Endothelial cell of umbilical vein (primary cell): ENCODE results near the gene ALB. TPM values are rescaled to one million over a fixed set of nuclear protein-coding genes. Genes with fewer than 3 reads are reported as not detected.

Experiments
- BruUV-seq: library from RNA; stranded (reverse); fragments of 400-500 nt; replicated peaks from 2 replicates; lab custom pipeline; 2021; lab: Mats Ljungman, UMichigan
- CTCF ChIA-PET: fragments of 300-600, 350-600 bp; sonication (Branson Sonifier 250); formaldehyde crosslinking; loops from one replicate; lab custom pipeline; 2021; ENCODE audit warnings: antibody characterized with exemption, inconsistent platforms; lab: Charles Lee
- POLR2A ChIA-PET: fragments of 300-600, 350-600 bp; sonication (Branson Sonifier 250); formaldehyde crosslinking; loops from one replicate; lab custom pipeline; 2021; ENCODE audit warnings: antibody characterized with exemption, inconsistent platforms; lab: Charles Lee
- DNase-seq: peaks from one replicate; pipeline ENCODE4 v3.0.0-alpha.2; 2011; ENCODE audit warnings: low read depth, low spot score
- FAIRE-seq: peaks from 2 replicates; lab custom pipeline; 2011; peaks lifted over from hg19 to GRCh38; lab: Jason Lieb, UNC
- H2AFZ ChIP-seq: 2 replicates; pipeline ENCODE4 v1.6.0; 2012; ENCODE audit warnings: low read depth, low read length, control low read depth, inconsistent platforms
- H3K27ac ChIP-seq: 2 replicates; pipeline ENCODE4 v1.5.1; 2011; ENCODE audit warnings: low read depth, mild to moderate bottlenecking, control low read depth, low read length, moderate library complexity; ENCODE audit not compliant: insufficient read depth
- H3K27me3 ChIP-seq, 2 experiments: 2 replicates each; pipeline versions ENCODE4 v1.6.0 to v1.6.1; 2011; ENCODE audit warnings: low read length in 2 of 2, mixed read lengths in 1 of 2; ENCODE audit not compliant: control insufficient read depth in 2 of 2, insufficient read depth in 2 of 2
- H3K36me3 ChIP-seq, 2 experiments: 2 replicates in 1 of 2; 3 replicates in 1 of 2; pipeline ENCODE4 v1.5.1; 2011; ENCODE audit warnings: low read length in 2 of 2, mild to moderate bottlenecking in 1 of 2, moderate library complexity in 1 of 2; ENCODE audit not compliant: control insufficient read depth in 2 of 2, insufficient read depth in 2 of 2; ENCODE audit errors: extremely low read depth in 1 of 2
- H3K4me1 ChIP-seq: 3 replicates; pipeline ENCODE4 v1.5.1; 2011; ENCODE audit warnings: mild to moderate bottlenecking, low read length; ENCODE audit not compliant: control insufficient read depth, insufficient read depth; ENCODE audit errors: extremely low read depth
- H3K4me2 ChIP-seq: 2 replicates; pipeline ENCODE4 v1.6.1; 2011; ENCODE audit warnings: low read length, control low read depth, mixed read lengths; ENCODE audit not compliant: insufficient read depth
- H3K4me3 ChIP-seq, 3 experiments: fragments of 200-600 bp in 1 of 3; sonication (generic), shearing (Covaris generic) in 1 of 3; replicated peaks in 1 of 3; 2 replicates each; pipeline ENCODE4 v1.5.1; 2011 to 2016; ENCODE audit warnings: control low read depth in 3 of 3, low read length in 3 of 3, mild to moderate bottlenecking in 2 of 3, inconsistent platforms in 1 of 3, low read depth in 1 of 3, moderate library complexity in 1 of 3; ENCODE audit not compliant: insufficient read depth in 1 of 3
- H3K79me2 ChIP-seq: 2 replicates; pipeline ENCODE4 v1.6.0; 2012; ENCODE audit warnings: low read length, inconsistent platforms; ENCODE audit not compliant: control insufficient read depth, insufficient read depth
- H3K9ac ChIP-seq: replicated peaks from 2 replicates; pipeline ENCODE3; 2011; ENCODE audit warnings: low read length, control low read depth; ENCODE audit not compliant: insufficient read depth; ENCODE audit errors: extremely low read depth
- H3K9me1 ChIP-seq: replicated peaks from 3 replicates; pipeline ENCODE4 v1.6.0; 2011; ENCODE audit warnings: mild to moderate bottlenecking, low read length; ENCODE audit not compliant: control insufficient read depth, insufficient read depth; ENCODE audit errors: extremely low read depth
- H3K9me3 ChIP-seq: replicated peaks from 2 replicates; pipeline ENCODE4 v1.5.1; 2012; ENCODE audit warnings: low read length, inconsistent platforms; ENCODE audit not compliant: control insufficient read depth, insufficient read depth
- H4K20me1 ChIP-seq: replicated peaks from 2 replicates; pipeline ENCODE3; 2011; ENCODE audit warnings: mild to moderate bottlenecking, low read length; ENCODE audit not compliant: control insufficient read depth, insufficient read depth; ENCODE audit errors: extremely low read depth
- EZH2 ChIP-seq: IDR thresholded peaks from 2 replicates; pipeline ENCODE4 v1.6.1; 2012; ENCODE audit warnings: borderline replicate concordance, low read depth, mild to moderate bottlenecking, moderate library complexity, low read length, inconsistent platforms; ENCODE audit not compliant: severe bottlenecking
- FOS ChIP-seq: IDR thresholded peaks from 2 replicates; pipeline ENCODE4 v1.6.1; 2011; ENCODE audit warnings: mild to moderate bottlenecking, low read length, moderate library complexity, borderline replicate concordance; ENCODE audit not compliant: insufficient read depth
- GATA2 ChIP-seq: IDR thresholded peaks from 2 replicates; pipeline ENCODE4 v1.7.0; 2011; ENCODE audit warnings: low read depth, mild to moderate bottlenecking, moderate library complexity, mixed read lengths, low read length; ENCODE audit not compliant: insufficient read length, insufficient read depth
- JUN ChIP-seq: IDR thresholded peaks from 2 replicates; pipeline ENCODE4 v1.6.1; 2011; ENCODE audit warnings: borderline replicate concordance, low read depth; ENCODE audit not compliant: insufficient read length, insufficient read depth
- MAX ChIP-seq: IDR thresholded peaks from 2 replicates; pipeline ENCODE4 v1.6.1; 2011; ENCODE audit not compliant: insufficient read depth, insufficient read length
- MYC ChIP-seq: IDR thresholded peaks from one replicate; pipeline ENCODE4 v1.6.1; 2011; ENCODE audit warnings: mild to moderate bottlenecking, low read depth, low read length
- POLR2A ChIP-seq: IDR thresholded peaks from 2 replicates; pipeline ENCODE4 v1.6.1; 2012; ENCODE audit warnings: low read depth, mild to moderate bottlenecking, control low read depth, low read length
- POLR2AphosphoS5 ChIP-seq: IDR thresholded peaks from 2 replicates; pipeline ENCODE4 v1.6.1; 2012; ENCODE audit warnings: low read depth, mild to moderate bottlenecking, control low read depth, low read length, moderate library complexity; ENCODE audit not compliant: insufficient read depth
- dilution Hi-C: fragments of 300-500 bp; cut with MboI; formaldehyde crosslinking; loops from one replicate; pipeline ENCODE4 v1.15.0; 2019; ENCODE audit warnings: low sequenced_read_pairs; ENCODE audit not compliant: extremely low pct_ligation_motif_present
- intact Hi-C: fragments of 100-400 bp; cut with micrococcal nuclease; formaldehyde crosslinking; loops from one replicate; pipeline ENCODE4 v1.10.0; 2022
- polyA plus RNA-seq, 4 experiments: library from polyadenylated mRNA; depleted of rRNA in 3 of 4; stranded (reverse) in 3 of 4; unstranded in 1 of 4; fragments of >200 nt; gene quantifications; 2 replicates each; pipeline versions ENCODE4 v1.2.1 to v1.2.3, GENCODE V29; 2011 to 2012; ENCODE audit warnings: missing spikeins in 1 of 4
- total RNA-seq: library from RNA; stranded (reverse); gene quantifications from 2 replicates; pipeline ENCODE4 v1.2.3, GENCODE V29; 2021
- TF ChIP-seq, protein P1 (sequence below), 2 donors: IDR thresholded peaks; 1 replicate in 1 of 2; 2 replicates in 1 of 2; pipeline ENCODE4 v1.5.1; 2011; ENCODE audit warnings: low read length in 2 of 2, mild to moderate bottlenecking in 2 of 2, moderate library complexity in 2 of 2, control low read depth in 1 of 2, inconsistent platforms in 1 of 2, low read depth in 1 of 2; ENCODE audit not compliant: insufficient read depth in 1 of 2; ENCODE audit errors: extremely low read depth in 1 of 2

Gene ALB
- total and polyA plus RNA-seq, 2 donors (not counting 3 experiments of a cell fraction or from before 2014, with no cell fraction given): not detected

- H3K4me2 ChIP-seq: no peak overlapping the region
- BruUV-seq: no TSS peak
- no peaks in the 10 kb centered on the region for H3K79me2 ChIP-seq
- no peaks in the 10 kb centered on the region for H3K9me3 ChIP-seq
- intact Hi-C loops: no loop called here
- no peak for TF ChIP-seq POLR2AphosphoS5
- TF ChIP-seq, protein P1, sequence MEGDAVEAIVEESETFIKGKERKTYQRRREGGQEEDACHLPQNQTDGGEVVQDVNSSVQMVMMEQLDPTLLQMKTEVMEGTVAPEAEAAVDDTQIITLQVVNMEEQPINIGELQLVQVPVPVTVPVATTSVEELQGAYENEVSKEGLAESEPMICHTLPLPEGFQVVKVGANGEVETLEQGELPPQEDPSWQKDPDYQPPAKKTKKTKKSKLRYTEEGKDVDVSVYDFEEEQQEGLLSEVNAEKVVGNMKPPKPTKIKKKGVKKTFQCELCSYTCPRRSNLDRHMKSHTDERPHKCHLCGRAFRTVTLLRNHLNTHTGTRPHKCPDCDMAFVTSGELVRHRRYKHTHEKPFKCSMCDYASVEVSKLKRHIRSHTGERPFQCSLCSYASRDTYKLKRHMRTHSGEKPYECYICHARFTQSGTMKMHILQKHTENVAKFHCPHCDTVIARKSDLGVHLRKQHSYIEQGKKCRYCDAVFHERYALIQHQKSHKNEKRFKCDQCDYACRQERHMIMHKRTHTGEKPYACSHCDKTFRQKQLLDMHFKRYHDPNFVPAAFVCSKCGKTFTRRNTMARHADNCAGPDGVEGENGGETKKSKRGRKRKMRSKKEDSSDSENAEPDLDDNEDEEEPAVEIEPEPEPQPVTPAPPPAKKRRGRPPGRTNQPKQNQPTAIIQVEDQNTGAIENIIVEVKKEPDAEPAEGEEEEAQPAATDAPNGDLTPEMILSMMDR (IDR thresholded peaks at IDR 0.05; ENCODE audit: extremely low read depth in 1 of 2, insufficient read depth in 1 of 2, low read depth in 1 of 2, low read length in 2 of 2): no peak
- TF ChIP-seq MAX: no peak
- no peak for TF ChIP-seq EZH2
- TF ChIP-seq MYC: no peak
- TF ChIP-seq GATA2: no peak
- no peak for TF ChIP-seq POLR2A
- TF ChIP-seq FOS: no peak
- TF ChIP-seq JUN: no peak
- H4K20me1 ChIP-seq: no peaks in the 10 kb centered on the region
- no peaks in the 10 kb centered on the region for H3K27me3 ChIP-seq
- ChIA-PET POLR2A (no interaction called here), CTCF (no interaction called here)
- no peak overlapping the region for H3K4me3 ChIP-seq
- H3K27ac ChIP-seq: no peak overlapping the region
- no peaks in the 10 kb centered on the region for H3K9me1 ChIP-seq
- H3K36me3 ChIP-seq: no peaks in the 10 kb centered on the region
- no peak overlapping the region for H3K9ac ChIP-seq
- no peak for DNase-seq
- no peaks in the 10 kb centered on the region for H3K4me1 ChIP-seq
- no peak for FAIRE-seq
- no peak overlapping the region for H2AFZ ChIP-seq
- dilution Hi-C loops: no loop called here
Observed at GRCh38 chr4:73376251-73376650, 27.8 kb upstream of the ALB start.
